Endodermal cell (in vitro differentiated cells): Measurements from ENCODE around the gene AKR1E2. TPM values are rescaled to one million over a fixed set of nuclear protein-coding genes. Genes with fewer than 3 reads are reported as not detected.

Experiments used
- DNase-seq: peaks from one replicate; pipeline ENCODE4 v3.0.0-alpha.2; 2017
- H3K27ac ChIP-seq: 2 replicates; pipeline ENCODE4 v1.5.1; 2013; ENCODE audit warnings: mild to moderate bottlenecking, low read depth, low read length, moderate library complexity
- H3K27me3 ChIP-seq: 2 replicates; pipeline ENCODE4 v1.6.1; 2013; ENCODE audit warnings: mild to moderate bottlenecking, low read length, moderate library complexity; ENCODE audit not compliant: insufficient read depth, control insufficient read depth, poor library complexity, severe bottlenecking
- H3K36me3 ChIP-seq: 2 replicates; pipeline ENCODE4 v1.7.0; 2013; ENCODE audit warnings: mild to moderate bottlenecking, low read length, moderate library complexity; ENCODE audit not compliant: control insufficient read depth, insufficient read depth
- H3K4me1 ChIP-seq: one replicate; pipeline ENCODE4 v1.7.0; 2013; ENCODE audit warnings: low read length; ENCODE audit not compliant: control insufficient read depth, insufficient read depth
- H3K4me3 ChIP-seq: 2 replicates; pipeline ENCODE4 v1.5.1; 2013; ENCODE audit warnings: mild to moderate bottlenecking, low read length, moderate library complexity
- H3K9ac ChIP-seq: 2 replicates; pipeline ENCODE4 v1.6.1; 2013; ENCODE audit warnings: mild to moderate bottlenecking, low read length, moderate library complexity; ENCODE audit not compliant: poor library complexity, severe bottlenecking; ENCODE audit errors: extremely low read depth
- H3K9me3 ChIP-seq: 2 replicates; pipeline ENCODE4 v1.6.1; 2013; ENCODE audit warnings: mild to moderate bottlenecking, low read length, moderate library complexity; ENCODE audit not compliant: control insufficient read depth
- H3K27ac Mint-ChIP-seq: 2 replicates; pipeline ENCODE4 v1.8.0; 2020; ENCODE audit warnings: mixed read lengths
- H3K27me3 Mint-ChIP-seq: 2 replicates; pipeline ENCODE4 v1.8.0; 2021; ENCODE audit warnings: mild to moderate bottlenecking, mixed read lengths; ENCODE audit not compliant: insufficient read depth
- H3K36me3 Mint-ChIP-seq: 2 replicates; pipeline ENCODE4 v1.8.0; 2020; ENCODE audit warnings: low read depth, mixed read lengths
- H3K4me1 Mint-ChIP-seq: 2 replicates; pipeline ENCODE4 v1.8.0; 2020; ENCODE audit warnings: mixed read lengths
- H3K4me3 Mint-ChIP-seq: 2 replicates; pipeline ENCODE4 v1.8.0; 2020; ENCODE audit warnings: mild to moderate bottlenecking, moderate library complexity, mixed read lengths
- H3K9me3 Mint-ChIP-seq: 2 replicates; pipeline ENCODE4 v1.8.0; 2020; ENCODE audit warnings: mild to moderate bottlenecking, mixed read lengths
- WGBS, 2 experiments: methylation state at CpG; one replicate each; pipeline versions ENCODE4 v1.1.5 to v1.1.7; 2013; ENCODE audit warnings: missing lambda C conversion rate in 2 of 2, mixed read lengths in 1 of 2; ENCODE audit not compliant: insufficient coverage in 1 of 2, insufficient read length in 1 of 2; 5-methylcytosine and 5-hydroxymethylcytosine counted together
- total RNA-seq, 2 donors: library from RNA; stranded (reverse); fragmentation: NEBNext Ultra II Directional in 1 of 2; extraction: Animal tissue kit (Norgen Biotek cat#: 25700) in 1 of 2; gene quantifications; 2 replicates in 1 of 2; 3 replicates in 1 of 2; pipeline ENCODE4 v1.2.1, GENCODE V29; 2021
- TF ChIP-seq, protein P1 (sequence below): fragments of 200-600 bp; sonication (generic); conservative IDR thresholded peaks from 2 replicates; pipeline ENCODE4 v1.5.0; 2021; ENCODE audit warnings: antibody characterized with exemption, mild to moderate bottlenecking

Gene AKR1E2
- total RNA-seq, 2 donors from 2014 or later = 5.7 to 6.4 TPM

DNA sequence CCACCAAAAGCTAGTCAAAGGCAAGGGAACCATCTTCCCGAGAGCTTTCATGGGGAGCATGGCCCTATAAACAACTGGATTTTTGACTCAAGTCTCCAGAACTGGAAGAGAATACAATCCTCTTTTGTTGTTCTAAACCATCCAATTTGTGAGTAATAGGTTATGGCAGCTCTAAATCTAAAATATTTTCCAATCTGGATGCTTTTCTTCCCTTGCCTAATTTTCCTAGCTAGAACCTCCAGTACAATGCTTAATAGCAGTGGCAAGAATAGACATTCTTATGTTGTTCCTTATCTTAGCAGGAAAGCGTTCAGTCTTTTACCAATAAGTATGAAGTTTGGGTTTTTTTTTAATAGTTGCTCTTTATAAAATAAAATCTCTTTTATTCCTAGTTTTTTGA lies 66.7 kb downstream of the AKR1E2 start:
- WGBS, 2 experiments = 96 to 100% methylated on average over 1 of the region's 2 CpGs
- H3K27ac ChIP-seq = no peak overlapping the region
- no peak overlapping the region for H3K4me3 Mint-ChIP-seq
- H3K9me3 ChIP-seq = no peaks in the 10 kb centered on the region
- TF ChIP-seq, protein P1, sequence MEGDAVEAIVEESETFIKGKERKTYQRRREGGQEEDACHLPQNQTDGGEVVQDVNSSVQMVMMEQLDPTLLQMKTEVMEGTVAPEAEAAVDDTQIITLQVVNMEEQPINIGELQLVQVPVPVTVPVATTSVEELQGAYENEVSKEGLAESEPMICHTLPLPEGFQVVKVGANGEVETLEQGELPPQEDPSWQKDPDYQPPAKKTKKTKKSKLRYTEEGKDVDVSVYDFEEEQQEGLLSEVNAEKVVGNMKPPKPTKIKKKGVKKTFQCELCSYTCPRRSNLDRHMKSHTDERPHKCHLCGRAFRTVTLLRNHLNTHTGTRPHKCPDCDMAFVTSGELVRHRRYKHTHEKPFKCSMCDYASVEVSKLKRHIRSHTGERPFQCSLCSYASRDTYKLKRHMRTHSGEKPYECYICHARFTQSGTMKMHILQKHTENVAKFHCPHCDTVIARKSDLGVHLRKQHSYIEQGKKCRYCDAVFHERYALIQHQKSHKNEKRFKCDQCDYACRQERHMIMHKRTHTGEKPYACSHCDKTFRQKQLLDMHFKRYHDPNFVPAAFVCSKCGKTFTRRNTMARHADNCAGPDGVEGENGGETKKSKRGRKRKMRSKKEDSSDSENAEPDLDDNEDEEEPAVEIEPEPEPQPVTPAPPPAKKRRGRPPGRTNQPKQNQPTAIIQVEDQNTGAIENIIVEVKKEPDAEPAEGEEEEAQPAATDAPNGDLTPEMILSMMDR = no peak
- H3K27me3 ChIP-seq = no peaks in the 10 kb centered on the region
- H3K36me3 Mint-ChIP-seq = no peaks in the 10 kb centered on the region
- H3K4me1 Mint-ChIP-seq = no peaks in the 10 kb centered on the region
- no peaks in the 10 kb centered on the region for H3K36me3 ChIP-seq
- peaks cover 5% of the 10 kb centered on the region for H3K9me3 Mint-ChIP-seq
- DNase-seq = no peak
- H3K27me3 Mint-ChIP-seq = no peaks in the 10 kb centered on the region
- H3K9ac ChIP-seq = no peak overlapping the region
- no peak overlapping the region for H3K4me3 ChIP-seq
- H3K4me1 ChIP-seq = no peaks in the 10 kb centered on the region
- H3K27ac Mint-ChIP-seq = no peak overlapping the region

DNA sequence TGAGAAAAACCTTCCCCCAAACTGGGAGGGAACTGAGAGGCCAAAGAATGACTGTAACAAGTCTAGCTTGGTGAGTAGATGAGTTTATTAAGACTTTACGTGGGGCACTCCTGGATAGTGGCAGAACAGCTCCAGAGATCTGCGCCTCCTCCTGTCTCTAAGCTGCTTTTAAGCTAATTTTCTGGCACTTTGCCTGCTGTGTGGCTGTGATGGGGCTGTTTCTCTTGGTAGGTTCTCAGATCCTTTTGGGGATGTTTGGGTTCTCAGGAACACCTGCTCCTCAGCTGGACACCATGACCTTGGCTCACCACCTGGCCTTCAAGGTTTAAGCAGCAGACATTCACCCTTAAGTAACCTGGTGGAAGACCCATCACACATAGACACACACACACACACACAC lies 68.3 kb downstream of the AKR1E2 start:
- Mint-ChIP-seq H3K4me1 (no peaks in the 10 kb centered on the region), H3K36me3 (no peaks in the 10 kb centered on the region), H3K9me3 (peaks cover 5% of the 10 kb centered on the region), H3K27me3 (no peaks in the 10 kb centered on the region), H3K4me3 (no peak overlapping the region), H3K27ac (no peak overlapping the region)
- TF ChIP-seq, protein P1 = no peak
- H3K9me3 ChIP-seq = no peaks in the 10 kb centered on the region
- H3K9ac ChIP-seq = no peak overlapping the region
- no peaks in the 10 kb centered on the region for H3K36me3 ChIP-seq
- no peak overlapping the region for H3K4me3 ChIP-seq
- WGBS, 2 experiments = 87% methylated on average over 2 of the region's 2 CpGs; no CpG with 5 or more reads in 1 of the 2 experiments
- H3K27me3 ChIP-seq = no peaks in the 10 kb centered on the region
- H3K4me1 ChIP-seq = no peaks in the 10 kb centered on the region
- no peak for DNase-seq
- no peak overlapping the region for H3K27ac ChIP-seq

Other genes with a start within 250 kb of the AKR1E2 start
- gene AKR1C1, start 137.2 kb downstream of the AKR1E2 start, total RNA-seq = 1 to 10 TPM in 1 of 2 donors, under 1 TPM in 1; 0.62 to 1.6 TPM
- gene AKR1C2, start 177.7 kb downstream of the AKR1E2 start, total RNA-seq = under 1 TPM; 0.33 to 0.89 TPM